22Rv1 (cell line): ENCODE measurements around the gene TLR3.

Experiments used
- ZFX ChIP-seq: fragments of 450-650 bp; IDR thresholded peaks from 2 replicates; pipeline ENCODE4 v1.6.1; 2017; ENCODE audit warnings: antibody characterized with exemption, borderline replicate concordance
- TF ChIP-seq, protein P1 (sequence below): fragments of 450-650 bp; IDR thresholded peaks from 2 replicates; pipeline ENCODE4 v1.5.1; 2017; ENCODE audit warnings: mild to moderate bottlenecking

DNA sequence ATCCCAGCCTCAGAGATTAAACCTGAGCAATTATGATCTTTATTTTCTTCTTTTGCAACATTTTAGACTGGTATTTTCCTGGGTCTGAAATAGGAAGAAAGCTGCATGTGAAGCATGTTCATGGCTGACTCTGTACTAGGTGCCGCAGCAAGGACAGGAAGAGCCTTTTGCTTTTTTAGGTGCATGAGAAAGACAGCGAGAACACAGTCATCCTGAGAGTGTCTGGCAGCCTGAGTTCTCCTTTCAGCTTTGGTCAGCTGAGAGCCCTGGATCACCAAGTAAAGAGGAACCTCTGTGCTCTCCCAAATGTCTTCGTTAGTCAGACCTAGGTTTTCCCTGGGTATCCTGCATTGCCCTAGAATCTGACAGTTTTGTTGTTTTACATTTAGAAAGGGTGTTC lies 65.3 kb downstream of the TLR3 start:
- TF ChIP-seq, protein P1, sequence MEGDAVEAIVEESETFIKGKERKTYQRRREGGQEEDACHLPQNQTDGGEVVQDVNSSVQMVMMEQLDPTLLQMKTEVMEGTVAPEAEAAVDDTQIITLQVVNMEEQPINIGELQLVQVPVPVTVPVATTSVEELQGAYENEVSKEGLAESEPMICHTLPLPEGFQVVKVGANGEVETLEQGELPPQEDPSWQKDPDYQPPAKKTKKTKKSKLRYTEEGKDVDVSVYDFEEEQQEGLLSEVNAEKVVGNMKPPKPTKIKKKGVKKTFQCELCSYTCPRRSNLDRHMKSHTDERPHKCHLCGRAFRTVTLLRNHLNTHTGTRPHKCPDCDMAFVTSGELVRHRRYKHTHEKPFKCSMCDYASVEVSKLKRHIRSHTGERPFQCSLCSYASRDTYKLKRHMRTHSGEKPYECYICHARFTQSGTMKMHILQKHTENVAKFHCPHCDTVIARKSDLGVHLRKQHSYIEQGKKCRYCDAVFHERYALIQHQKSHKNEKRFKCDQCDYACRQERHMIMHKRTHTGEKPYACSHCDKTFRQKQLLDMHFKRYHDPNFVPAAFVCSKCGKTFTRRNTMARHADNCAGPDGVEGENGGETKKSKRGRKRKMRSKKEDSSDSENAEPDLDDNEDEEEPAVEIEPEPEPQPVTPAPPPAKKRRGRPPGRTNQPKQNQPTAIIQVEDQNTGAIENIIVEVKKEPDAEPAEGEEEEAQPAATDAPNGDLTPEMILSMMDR: no peak
- TF ChIP-seq ZFX: no peak
